HK-2 (cell line): ENCODE measurements around the gene RAD23A.

ENCODE experiments used
- DNase-seq: peaks from one replicate; pipeline ENCODE4 v3.0.0-alpha.2; 2018; ENCODE audit not compliant: unreplicated experiment

Gene RAD23A

DNA sequence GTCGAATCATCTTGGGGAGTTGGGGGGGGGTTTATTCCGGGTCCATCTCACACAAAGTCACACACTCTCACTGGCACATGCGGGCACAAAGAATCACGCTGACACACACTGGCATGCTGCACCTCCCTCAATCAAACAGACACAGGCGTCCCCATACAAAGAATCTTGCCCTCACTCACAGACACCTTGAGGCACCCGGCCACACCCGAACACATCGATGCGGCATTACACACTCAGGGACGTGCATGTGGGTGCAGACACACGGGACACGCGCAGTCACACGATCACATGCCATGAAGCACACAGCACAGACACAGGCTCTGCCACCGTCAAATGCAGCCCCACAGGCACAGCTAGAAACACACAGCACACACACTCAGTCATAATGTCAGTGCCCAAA lies 57.4 kb downstream of the RAD23A start:
- no peak for DNase-seq
